Measurements from ENCODE around the gene RANBP9. TPM values are rescaled to one million over a fixed set of nuclear protein-coding genes. Genes with fewer than 3 reads are reported as not detected.
A peak's percentile ranks its signal among the peaks of the same experiment; 100 is the strongest.

RANBP9 gene
- total and polyA plus RNA-seq, 2 experiments from 2014 or later: 32.3 to 42.4 TPM

- Histone ChIP-seq H3K27ac (no peak overlapping the region), H3K27me3 (no peaks in the 10 kb centered on the region), H3K36me3 (peaks cover 49% of the 10 kb centered on the region), H3K4me3 (no peak overlapping the region), H3K9me3 (ENCODE audit: low read depth) (no peaks in the 10 kb centered on the region), H3K4me1 (ENCODE audit: low read depth) (no peaks in the 10 kb centered on the region)
- DNase-seq (ENCODE audit: low read depth in 1 of 2, low spot score in 1 of 2): no peak
- TF ChIP-seq CTCF (IDR thresholded peaks at IDR 0.05; ENCODE audit: low read depth, low read length): no peak
These were observed 114.6 kb downstream of the RANBP9 start for GRCh38 chr6:13597073-13597472.

GRCh38 chr6:13593720-13594119, 117.9 kb downstream of the RANBP9 start:
- TF ChIP-seq CTCF (IDR thresholded peaks at IDR 0.05; ENCODE audit: low read depth, low read length): no peak
- Histone ChIP-seq H3K9me3 (ENCODE audit: low read depth) (no peaks in the 10 kb centered on the region), H3K27me3 (no peaks in the 10 kb centered on the region), H3K4me1 (ENCODE audit: low read depth) (no peaks in the 10 kb centered on the region), H3K4me3 (no peak overlapping the region), H3K27ac (no peak overlapping the region), H3K36me3 (peaks cover 42% of the 10 kb centered on the region)
- peak in 1 of 2 donors; percentile 43 for DNase-seq (ENCODE audit: low read depth in 1 of 2, low spot score in 1 of 2)

GRCh38 chr6:13593103-13593502, 118.5 kb downstream of the RANBP9 start:
- H3K4me1 ChIP-seq (ENCODE audit: low read depth): no peaks in the 10 kb centered on the region
- no peak for TF ChIP-seq CTCF (IDR thresholded peaks at IDR 0.05; ENCODE audit: low read depth, low read length)
- no peaks in the 10 kb centered on the region for H3K27me3 ChIP-seq
- no peaks in the 10 kb centered on the region for H3K9me3 ChIP-seq (ENCODE audit: low read depth)
- H3K4me3 ChIP-seq: no peak overlapping the region
- no peak overlapping the region for H3K27ac ChIP-seq
- no peak for DNase-seq (ENCODE audit: low read depth in 1 of 2, low spot score in 1 of 2)
- peaks cover 47% of the 10 kb centered on the region for H3K36me3 ChIP-seq

- Histone ChIP-seq H3K4me3 (no peak overlapping the region), H3K9me3 (ENCODE audit: low read depth) (no peaks in the 10 kb centered on the region), H3K36me3 (peaks cover 40% of the 10 kb centered on the region), H3K27ac (no peak overlapping the region), H3K27me3 (no peaks in the 10 kb centered on the region), H3K4me1 (ENCODE audit: low read depth) (no peaks in the 10 kb centered on the region)
- no peak for TF ChIP-seq CTCF (IDR thresholded peaks at IDR 0.05; ENCODE audit: low read depth, low read length)
- no peak for DNase-seq (ENCODE audit: low read depth in 1 of 2, low spot score in 1 of 2)
These were observed 120.3 kb downstream of the RANBP9 start for GRCh38 chr6:13591205-13591921.

- DNase-seq (ENCODE audit: low read depth in 1 of 2, low spot score in 1 of 2): no peak
- no peak for TF ChIP-seq CTCF (IDR thresholded peaks at IDR 0.05; ENCODE audit: low read depth, low read length)
- no peak overlapping the region for H3K27ac ChIP-seq
- H3K4me1 ChIP-seq (ENCODE audit: low read depth): no peaks in the 10 kb centered on the region
- peaks cover 36% of the 10 kb centered on the region for H3K36me3 ChIP-seq
- no peak overlapping the region for H3K4me3 ChIP-seq
- H3K27me3 ChIP-seq: no peaks in the 10 kb centered on the region
- no peaks in the 10 kb centered on the region for H3K9me3 ChIP-seq (ENCODE audit: low read depth)
These were observed 121.0 kb downstream of the RANBP9 start for GRCh38 chr6:13590574-13591153.
